Activated T-helper 17 cell treated with anti-CD3 and anti-CD28 coated beads, Interleukin-2, amount 50 U/mL, for 72 hours (primary cell): ENCODE data around the gene TMEM255B. TPM values are rescaled to one million over a fixed set of nuclear protein-coding genes. Genes with fewer than 3 reads are reported as not detected.
"Not testable (repeated sequence)": the region's sequence is repeated elsewhere in the genome, so short reads cannot be mapped to it uniquely, and the experiment has no call there.

Experiments used
- ATAC-seq: fragments of 150-1000 bp; cut with Tn5 transposase; replicated peaks from 2 replicates; pipeline ENCODE4 v1.10.0; 2021; ENCODE audit warnings: mild to moderate bottlenecking, moderate library complexity
- H3K27ac Mint-ChIP-seq: one replicate; pipeline ENCODE4 v1.8.0; 2022; ENCODE audit warnings: mixed read lengths
- H3K27me3 Mint-ChIP-seq: one replicate; pipeline ENCODE4 v1.8.0; 2022; ENCODE audit warnings: mixed read lengths
- H3K36me3 Mint-ChIP-seq: one replicate; pipeline ENCODE4 v1.8.0; 2022; ENCODE audit warnings: low read depth, mild to moderate bottlenecking, mixed read lengths
- H3K4me1 Mint-ChIP-seq: one replicate; pipeline ENCODE4 v1.8.0; 2022; ENCODE audit warnings: mixed read lengths
- H3K4me3 Mint-ChIP-seq: one replicate; pipeline ENCODE4 v1.8.0; 2022; ENCODE audit warnings: mild to moderate bottlenecking, mixed read lengths
- H3K9me3 Mint-ChIP-seq: one replicate; pipeline ENCODE4 v1.8.0; 2022; ENCODE audit warnings: mixed read lengths
- total RNA-seq, 2 donors: library from RNA; stranded (reverse); gene quantifications; one replicate each; pipeline ENCODE4 v1.2.3, GENCODE V29; 2022

The TMEM255B gene
- total RNA-seq, 2 donors from 2014 or later: 2.0 TPM

DNA sequence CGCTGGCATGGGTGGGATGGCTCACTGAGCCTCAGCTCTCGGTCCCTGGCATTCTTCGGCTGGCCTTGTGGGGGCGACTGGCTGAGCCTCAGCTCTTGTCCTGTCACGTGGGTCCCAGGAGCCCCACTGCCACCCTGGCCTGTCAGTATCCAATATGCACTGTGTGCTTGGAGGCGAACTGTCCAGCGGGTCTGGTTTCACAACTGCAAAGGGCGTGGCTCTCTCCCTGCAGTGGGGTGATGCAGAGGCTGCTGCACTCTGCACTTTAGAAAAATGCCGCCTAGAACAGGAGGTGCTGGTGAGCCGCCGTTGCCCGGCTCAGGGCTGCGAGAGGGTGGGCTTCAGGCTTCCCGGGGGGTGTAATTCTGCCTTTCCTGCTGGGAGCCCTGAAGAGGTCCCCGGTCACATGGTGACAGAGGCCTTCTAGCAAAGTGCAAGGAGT, 17.0 kb upstream of the TMEM255B start:
- H3K36me3 Mint-ChIP-seq: no peaks in the 10 kb centered on the region
- no peaks in the 10 kb centered on the region for H3K4me1 Mint-ChIP-seq
- no peak overlapping the region for H3K27ac Mint-ChIP-seq
- H3K4me3 Mint-ChIP-seq: peak overlapping the region; percentile 47
- no peaks in the 10 kb centered on the region for H3K9me3 Mint-ChIP-seq
- peak; percentile 43 for ATAC-seq
- H3K27me3 Mint-ChIP-seq: peaks cover 6% of the 10 kb centered on the region

DNA sequence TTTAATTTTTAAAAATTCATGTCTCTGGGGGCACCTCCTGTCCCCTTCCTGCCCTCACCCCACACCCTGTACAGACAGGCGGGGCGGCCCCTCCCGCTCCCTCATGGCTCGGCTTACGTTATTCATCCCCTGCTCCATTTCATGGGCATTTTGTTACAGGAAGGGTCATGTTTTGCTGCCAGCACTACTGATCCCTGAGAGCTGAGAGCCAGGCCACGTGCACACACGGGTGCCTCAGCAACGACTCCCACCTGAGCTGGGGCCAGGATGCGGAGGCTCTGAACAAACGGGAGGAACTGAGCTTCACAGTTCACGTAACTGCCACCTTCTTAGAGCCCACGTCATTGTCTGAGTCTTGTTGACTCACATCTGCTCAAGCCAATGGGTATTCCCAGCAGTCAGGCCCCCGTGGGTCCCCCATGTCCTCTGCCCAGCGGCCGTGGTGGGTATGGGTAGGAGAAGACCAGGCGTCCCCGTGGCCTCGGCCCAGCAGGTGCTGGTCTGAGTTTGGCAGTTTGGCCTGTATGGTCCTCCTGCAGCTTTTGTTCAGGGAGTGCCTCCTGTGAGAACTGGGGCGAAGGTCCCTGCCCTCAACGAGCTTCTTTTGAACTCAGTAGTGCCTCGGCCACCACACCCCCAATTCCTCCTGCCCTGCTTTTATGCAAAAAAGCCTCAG, 16.4 kb upstream of the TMEM255B start:
- H3K4me1 Mint-ChIP-seq: no peaks in the 10 kb centered on the region
- H3K27ac Mint-ChIP-seq: no peak overlapping the region
- H3K36me3 Mint-ChIP-seq: no peaks in the 10 kb centered on the region
- peaks cover 6% of the 10 kb centered on the region for H3K27me3 Mint-ChIP-seq
- peak; percentile 34 for ATAC-seq
- no peaks in the 10 kb centered on the region for H3K9me3 Mint-ChIP-seq
- peak overlapping the region; percentile 10 for H3K4me3 Mint-ChIP-seq

DNA sequence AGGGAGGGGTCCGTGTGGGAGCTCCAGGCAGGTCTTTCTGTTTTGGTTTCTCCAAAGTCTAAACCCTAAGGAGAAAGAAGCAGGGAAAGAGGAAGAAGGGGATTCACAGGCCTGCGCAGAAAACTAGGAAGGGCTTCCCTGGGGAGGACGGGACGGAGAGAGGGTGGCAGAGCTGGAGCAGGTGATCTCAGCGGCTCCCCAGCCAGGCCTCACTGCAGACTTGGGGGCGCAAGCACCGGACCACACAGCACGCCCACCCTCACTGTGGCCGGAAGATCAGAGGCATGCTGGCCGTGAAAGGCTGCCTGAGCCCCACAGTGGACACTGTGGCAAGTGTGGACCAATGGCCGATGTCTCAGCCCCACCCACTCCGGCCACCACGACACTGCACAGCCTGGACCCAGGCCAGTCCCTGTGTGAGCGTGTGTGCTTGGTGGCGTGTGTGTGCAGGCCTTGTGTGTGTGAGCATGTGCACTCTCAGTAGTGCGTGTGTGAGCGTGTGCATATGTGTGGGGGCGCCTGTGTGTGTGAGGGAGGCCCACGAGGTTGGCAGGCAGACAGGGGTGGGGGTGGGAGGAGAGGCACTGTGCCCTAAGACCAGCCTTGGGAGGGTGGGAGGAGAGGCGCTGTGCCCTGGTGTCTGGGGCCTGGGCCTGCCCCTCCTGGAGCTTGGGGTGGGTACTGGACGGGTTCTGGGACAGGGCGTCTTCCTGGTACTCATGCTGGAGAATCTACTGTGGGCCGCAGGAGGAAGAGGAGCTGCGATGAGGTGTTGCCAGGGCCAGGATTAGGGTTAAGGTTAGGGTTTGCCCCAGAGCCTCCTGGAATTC, 15.4 kb upstream of the TMEM255B start:
- Mint-ChIP-seq H3K36me3 (no peaks in the 10 kb centered on the region), H3K4me1 (no peaks in the 10 kb centered on the region), H3K9me3 (no peaks in the 10 kb centered on the region), H3K27me3 (peaks cover 6% of the 10 kb centered on the region), H3K27ac (no peak overlapping the region), H3K4me3 (no peak overlapping the region)
- ATAC-seq: no peak

DNA sequence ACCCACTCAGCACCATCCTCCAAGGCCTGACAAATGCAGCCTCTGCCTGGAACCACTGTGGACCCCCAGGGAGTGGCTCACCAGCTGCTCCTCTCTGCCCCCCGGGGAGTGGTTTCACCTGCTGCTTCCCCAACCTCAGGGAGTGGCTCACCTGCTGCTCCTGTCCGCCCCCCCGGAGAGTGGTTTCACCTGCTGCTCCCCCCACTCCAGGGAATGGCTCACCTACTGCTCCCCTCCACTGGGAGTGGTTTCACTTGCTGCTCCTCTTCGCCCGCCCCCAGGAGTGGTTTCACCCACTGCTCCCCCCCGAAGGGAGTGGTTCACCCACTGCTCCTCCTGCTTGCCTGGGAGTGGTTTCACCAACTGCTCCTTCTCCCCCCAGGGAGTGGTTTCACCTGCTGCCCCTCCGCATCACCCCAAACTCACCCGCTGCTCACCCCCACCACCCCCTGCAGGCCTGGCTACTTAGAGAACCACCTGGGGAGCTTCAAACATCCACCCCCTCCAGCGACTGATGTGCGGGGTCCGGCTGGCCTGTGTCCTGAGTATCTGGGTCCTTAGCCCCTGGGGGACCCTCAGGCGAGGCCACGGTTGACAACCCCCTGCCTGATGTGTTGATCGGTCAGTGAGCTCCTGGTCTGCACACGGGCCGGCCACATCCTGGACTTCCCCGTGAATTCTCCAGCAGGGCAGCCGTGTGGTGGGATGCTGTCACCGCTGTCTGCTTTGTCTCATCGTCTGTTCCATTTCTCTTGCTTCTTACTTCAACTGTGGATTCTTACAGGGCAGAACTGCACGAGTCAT, 14.6 kb upstream of the TMEM255B start:
- Mint-ChIP-seq H3K27me3 (peaks cover 6% of the 10 kb centered on the region), H3K4me3 (no peak overlapping the region), H3K9me3 (no peaks in the 10 kb centered on the region), H3K36me3 (no peaks in the 10 kb centered on the region), H3K4me1 (no peaks in the 10 kb centered on the region), H3K27ac (no peak overlapping the region)
- ATAC-seq: no peak

DNA sequence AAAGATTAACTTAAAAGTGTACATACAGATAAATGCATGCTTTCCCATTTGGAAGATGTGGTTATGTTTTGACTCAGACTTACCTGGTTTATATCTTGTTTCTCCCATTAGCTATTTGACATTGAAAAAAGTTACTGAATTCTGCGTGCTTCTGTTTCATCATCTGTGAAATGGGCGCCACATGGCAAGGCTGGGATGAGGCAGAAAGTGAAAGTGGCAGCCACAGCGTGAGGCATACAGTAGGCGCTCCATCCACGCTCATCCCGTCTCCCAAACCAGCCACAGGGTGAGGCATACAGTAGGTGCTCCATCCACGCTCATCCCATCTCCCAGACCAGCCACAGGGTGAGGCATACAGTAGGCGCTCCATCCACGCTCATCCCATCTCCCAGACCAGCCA, 14.0 kb upstream of the TMEM255B start:
- Mint-ChIP-seq H3K4me1 (no peaks in the 10 kb centered on the region), H3K36me3 (no peaks in the 10 kb centered on the region), H3K27ac (no peak overlapping the region), H3K4me3 (no peak overlapping the region), H3K27me3 (peaks cover 6% of the 10 kb centered on the region), H3K9me3 (no peaks in the 10 kb centered on the region)
- ATAC-seq: no peak

DNA sequence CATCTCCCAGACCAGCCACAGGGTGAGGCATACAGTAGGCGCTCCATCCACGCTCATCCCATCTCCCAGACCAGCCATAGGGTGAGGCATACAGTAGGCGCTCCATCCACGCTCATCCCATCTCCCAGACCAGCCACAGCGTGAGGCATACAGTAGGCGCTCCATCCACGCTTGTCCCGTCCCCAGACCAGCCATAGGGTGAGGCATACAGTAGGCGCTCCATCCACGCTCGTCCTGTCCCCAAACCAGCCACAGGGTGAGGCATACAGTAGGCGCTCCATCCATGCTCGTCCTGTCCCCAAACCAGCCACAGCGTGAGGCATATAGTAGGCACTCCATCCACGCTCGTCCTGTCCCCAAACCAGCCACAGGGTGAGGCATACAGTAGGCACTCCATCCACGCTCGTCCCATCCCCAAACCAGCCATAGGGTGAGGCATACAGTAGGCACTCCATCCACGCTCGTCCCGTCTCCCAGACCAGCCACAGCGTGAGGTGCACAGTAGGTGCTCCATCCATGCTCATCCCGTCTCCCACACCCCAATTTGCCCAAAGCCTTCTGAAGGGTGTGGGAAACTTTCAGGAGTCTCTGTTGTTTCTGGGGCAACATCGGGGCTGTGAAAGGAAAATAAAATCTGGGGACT, 13.4 kb upstream of the TMEM255B start:
- not testable (repeated sequence) for H3K27ac Mint-ChIP-seq, H3K27me3 Mint-ChIP-seq, H3K36me3 Mint-ChIP-seq, H3K4me1 Mint-ChIP-seq, H3K9me3 Mint-ChIP-seq, ATAC-seq, H3K4me3 Mint-ChIP-seq

DNA sequence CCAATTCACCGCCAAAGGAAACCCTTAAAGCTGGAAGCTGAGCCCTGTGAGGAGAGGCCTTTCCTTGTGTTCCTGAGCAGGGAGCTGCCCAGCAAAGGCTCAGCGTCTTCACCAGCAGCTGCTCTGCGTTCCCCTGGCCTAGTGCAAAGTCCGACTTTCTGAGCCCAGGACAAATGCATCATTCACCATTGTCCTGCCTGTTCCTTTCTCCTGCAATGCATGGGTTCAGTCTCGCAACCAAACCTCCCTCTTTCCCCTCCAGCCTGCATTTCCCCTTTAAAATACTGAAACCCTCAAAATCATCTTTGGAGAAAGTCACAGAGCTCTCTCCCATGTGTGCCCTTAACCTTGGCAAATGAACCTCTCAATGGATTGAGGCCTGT, 12.9 kb upstream of the TMEM255B start:
- Mint-ChIP-seq H3K9me3 (peaks cover 6% of the 10 kb centered on the region), H3K4me1 (peaks cover 5% of the 10 kb centered on the region)
- ATAC-seq: no peak

DNA sequence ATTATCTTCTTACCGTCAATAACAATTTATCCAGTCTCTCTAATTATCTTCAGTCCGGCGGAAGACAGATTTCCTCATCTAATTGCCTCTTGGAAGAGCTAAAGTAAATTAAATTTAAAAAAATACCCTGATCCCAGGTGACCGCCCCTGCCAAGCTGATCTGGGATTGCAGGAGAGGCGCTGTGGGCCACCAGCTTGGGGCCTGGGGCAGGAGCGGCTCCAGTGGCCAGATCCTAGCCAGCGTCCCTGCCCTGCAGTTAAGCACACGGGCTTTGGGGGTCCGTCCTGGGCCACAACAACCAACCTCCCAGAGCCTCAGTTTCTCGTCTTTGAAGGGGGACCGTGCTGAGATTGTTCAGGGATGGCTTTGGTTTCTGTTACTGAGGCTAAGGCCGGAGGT, 12.4 kb upstream of the TMEM255B start:
- Mint-ChIP-seq H3K36me3 (no peaks in the 10 kb centered on the region), H3K9me3 (peaks cover 8% of the 10 kb centered on the region), H3K27me3 (peaks cover 3% of the 10 kb centered on the region), H3K27ac (no peak overlapping the region), H3K4me1 (peaks cover 7% of the 10 kb centered on the region), H3K4me3 (no peak overlapping the region)
- no peak for ATAC-seq

More for the DNA sequence above, 12.9 kb upstream of the TMEM255B start:
- H3K27me3 Mint-ChIP-seq: peaks cover 3% of the 10 kb centered on the region
- no peak overlapping the region for H3K27ac Mint-ChIP-seq
- H3K4me3 Mint-ChIP-seq: no peak overlapping the region
- no peaks in the 10 kb centered on the region for H3K36me3 Mint-ChIP-seq

DNA sequence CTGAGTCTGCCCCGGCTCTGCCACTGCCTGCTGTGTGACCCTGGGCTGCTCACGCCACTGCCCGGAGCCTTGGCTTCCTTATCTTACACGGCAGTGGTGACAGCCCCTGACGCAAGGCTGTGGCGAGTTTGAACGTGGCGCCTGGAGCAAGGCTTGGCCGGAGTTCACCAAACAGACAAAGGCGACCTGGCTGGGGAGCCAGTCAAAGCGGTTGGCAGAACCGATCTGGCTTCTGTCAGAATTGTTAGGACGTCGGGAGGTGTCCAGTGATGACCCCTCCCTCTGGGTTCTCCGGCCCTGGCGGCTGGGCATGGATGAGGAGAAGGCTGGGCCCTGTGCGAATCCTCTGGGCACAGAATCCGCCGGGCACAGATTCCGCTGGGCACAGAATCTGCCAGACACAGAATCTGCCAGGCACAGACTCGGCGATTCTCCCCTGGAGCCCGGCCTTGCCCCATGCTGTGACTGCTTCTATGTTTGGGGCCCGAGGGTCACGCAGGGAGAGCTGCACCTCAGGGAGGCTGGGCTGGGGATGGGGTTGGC, 11.7 kb upstream of the TMEM255B start:
- Mint-ChIP-seq H3K4me3 (no peak overlapping the region), H3K27ac (no peak overlapping the region), H3K27me3 (peaks cover 3% of the 10 kb centered on the region), H3K9me3 (peaks cover 8% of the 10 kb centered on the region), H3K36me3 (no peaks in the 10 kb centered on the region), H3K4me1 (peaks cover 7% of the 10 kb centered on the region)
- no peak for ATAC-seq

DNA sequence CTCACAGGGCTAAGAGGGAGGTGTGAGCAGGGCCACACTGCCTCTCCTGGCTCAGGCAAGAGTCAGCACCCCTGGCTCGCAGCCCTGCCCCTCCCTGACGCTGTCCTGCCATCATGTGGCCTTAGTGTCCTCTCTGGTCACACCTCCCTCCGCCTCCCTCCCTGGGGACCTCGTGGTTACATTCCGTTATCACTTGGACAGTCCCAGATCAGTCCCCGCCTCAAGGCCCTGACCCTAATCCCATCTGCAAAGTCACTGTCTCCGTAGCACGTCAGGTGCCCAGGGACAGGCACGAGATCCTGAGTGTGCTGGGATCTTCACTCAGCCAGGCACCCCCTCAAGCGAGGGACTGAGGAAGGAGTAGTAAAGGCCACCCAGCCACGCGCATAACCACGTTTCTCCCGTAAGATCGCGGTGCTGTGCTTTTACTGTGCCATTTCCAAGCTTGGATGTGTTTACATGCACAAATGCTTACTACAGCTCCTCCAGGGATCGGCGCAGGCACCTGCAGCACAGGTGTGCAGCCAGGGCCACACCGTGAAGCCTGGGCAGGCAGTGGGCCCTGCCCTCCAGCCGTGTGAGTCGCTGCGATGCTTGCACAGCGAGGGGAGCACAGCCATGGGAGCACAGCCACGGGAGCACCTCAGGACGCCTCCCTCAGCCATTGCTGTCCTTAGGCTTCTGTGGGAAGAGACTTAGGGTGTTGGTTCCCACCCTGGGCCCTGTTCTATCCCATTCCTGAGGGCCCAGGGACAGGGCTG, 10.7 kb upstream of the TMEM255B start:
- no peaks in the 10 kb centered on the region for H3K36me3 Mint-ChIP-seq
- no peak overlapping the region for H3K27ac Mint-ChIP-seq
- peaks cover 7% of the 10 kb centered on the region for H3K4me1 Mint-ChIP-seq
- H3K27me3 Mint-ChIP-seq: peaks cover 3% of the 10 kb centered on the region
- no peak for ATAC-seq
- peaks cover 8% of the 10 kb centered on the region for H3K9me3 Mint-ChIP-seq
- H3K4me3 Mint-ChIP-seq: no peak overlapping the region

DNA sequence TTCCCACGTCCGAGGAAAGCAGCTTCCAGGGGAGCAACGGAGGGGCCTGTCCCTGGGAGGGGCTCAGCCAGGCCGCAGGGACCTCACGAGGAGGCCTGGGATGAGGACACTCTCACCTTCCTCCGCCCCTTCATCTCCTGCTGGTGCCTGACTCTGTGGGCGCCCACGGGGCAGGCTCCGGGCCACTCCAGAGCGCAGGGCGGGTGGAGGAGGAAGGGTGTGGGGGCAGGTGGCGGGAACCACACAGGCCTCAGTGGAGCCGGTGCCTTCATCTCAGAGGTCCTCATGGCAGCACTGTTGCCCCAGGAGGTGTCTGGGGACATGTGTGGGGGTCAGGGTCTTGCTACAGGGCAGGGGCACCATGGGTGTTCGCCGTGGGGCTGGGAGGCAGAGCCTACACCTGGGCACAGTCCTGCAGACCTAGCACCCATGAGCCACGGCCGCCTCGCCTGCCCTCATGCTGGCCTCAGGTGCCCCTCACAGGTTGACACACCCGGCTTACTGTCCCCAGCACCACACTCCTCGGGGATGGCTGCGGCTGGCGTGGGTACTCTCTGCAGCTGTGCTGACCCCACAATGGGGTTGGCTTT, 10.1 kb upstream of the TMEM255B start:
- no peak for ATAC-seq
- Mint-ChIP-seq H3K4me3 (no peak overlapping the region), H3K27me3 (peaks cover 3% of the 10 kb centered on the region), H3K9me3 (peaks cover 8% of the 10 kb centered on the region), H3K4me1 (peaks cover 7% of the 10 kb centered on the region), H3K36me3 (no peaks in the 10 kb centered on the region), H3K27ac (no peak overlapping the region)

DNA sequence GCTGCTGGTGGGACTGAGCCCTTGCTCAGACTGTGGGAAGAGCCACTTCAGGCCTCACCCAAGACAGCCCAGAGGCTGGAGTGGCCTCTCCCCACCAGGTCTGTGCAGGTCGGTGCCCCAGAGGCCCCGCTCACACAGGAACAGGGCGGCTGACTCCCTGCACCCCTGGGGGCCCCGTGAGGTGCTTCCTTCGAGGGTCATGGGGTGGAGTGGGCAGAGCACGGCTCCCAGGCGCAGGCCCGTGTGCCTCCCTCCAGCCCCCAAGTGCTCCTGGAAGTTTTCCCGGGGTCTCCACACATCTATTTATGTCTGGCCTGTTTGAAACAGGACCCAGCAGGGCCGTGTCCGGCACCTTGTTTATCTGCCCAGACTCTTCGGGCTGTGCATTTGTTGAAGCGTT, 9.5 kb upstream of the TMEM255B start:
- Mint-ChIP-seq H3K4me3 (no peak overlapping the region), H3K36me3 (no peaks in the 10 kb centered on the region), H3K27ac (no peak overlapping the region), H3K27me3 (peaks cover 3% of the 10 kb centered on the region), H3K9me3 (peaks cover 8% of the 10 kb centered on the region), H3K4me1 (peaks cover 7% of the 10 kb centered on the region)
- no peak for ATAC-seq

DNA sequence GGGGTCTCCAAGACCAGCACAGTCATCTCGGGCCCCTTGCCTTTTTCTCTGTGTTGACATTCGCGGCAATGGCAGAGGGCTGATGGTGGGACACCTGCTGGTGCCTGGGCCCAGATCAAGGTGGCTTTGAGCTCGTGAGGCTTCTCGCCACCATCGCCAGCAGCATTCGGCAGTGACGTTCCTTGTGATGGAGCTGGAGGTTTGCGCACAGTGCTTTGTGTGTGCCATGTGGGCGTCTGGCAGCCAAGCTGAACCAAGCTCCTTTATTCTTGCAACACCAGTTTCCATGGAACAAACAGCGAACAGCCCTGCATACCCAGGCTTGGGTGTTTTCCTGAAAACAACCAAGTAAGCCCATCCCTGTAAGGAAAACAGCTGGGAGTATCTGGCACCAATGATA, 9.1 kb upstream of the TMEM255B start:
- Mint-ChIP-seq H3K27ac (no peak overlapping the region), H3K36me3 (no peaks in the 10 kb centered on the region), H3K4me3 (no peak overlapping the region), H3K4me1 (peaks cover 7% of the 10 kb centered on the region), H3K9me3 (peaks cover 8% of the 10 kb centered on the region), H3K27me3 (peaks cover under 1% of the 10 kb centered on the region)
- ATAC-seq: no peak
